Hepatocyte (in vitro differentiated cells): ENCODE data around the gene PARP3. TPM values are rescaled to one million over a fixed set of nuclear protein-coding genes. Genes with fewer than 3 reads are reported as not detected.

ENCODE experiments used
- DNase-seq: peaks from one replicate; pipeline ENCODE4 v3.0.0-alpha.2; 2016; ENCODE audit warnings: low spot score
- H2AFZ ChIP-seq: fragments of 200-600 bp; sonication (generic); 2 replicates; pipeline ENCODE4 v1.6.0; 2016; ENCODE audit warnings: antibody characterized with exemption, mild to moderate bottlenecking
- H3K27ac ChIP-seq: fragments of 200-600 bp; sonication (generic); 2 replicates; pipeline ENCODE4 v1.5.1; 2016; ENCODE audit warnings: mild to moderate bottlenecking
- H3K27me3 ChIP-seq: fragments of 200-600 bp; sonication (generic); 2 replicates; pipeline ENCODE4 v1.6.1; 2016
- H3K36me3 ChIP-seq: fragments of 200-600 bp; sonication (generic); replicated peaks from 2 replicates; pipeline ENCODE4 v1.5.1; 2016; ENCODE audit warnings: low read depth; ENCODE audit not compliant: insufficient read depth
- H3K4me1 ChIP-seq: fragments of 200-600 bp; sonication (generic); 2 replicates; pipeline ENCODE4 v1.5.1; 2016; ENCODE audit warnings: mild to moderate bottlenecking, moderate library complexity; ENCODE audit not compliant: insufficient read depth
- H3K4me2 ChIP-seq: fragments of 200-600 bp; sonication (generic); 2 replicates; pipeline ENCODE4 v1.6.0; 2016
- H3K4me3 ChIP-seq: fragments of 200-600 bp; sonication (generic); 2 replicates; pipeline ENCODE4 v1.5.1; 2016; ENCODE audit warnings: mild to moderate bottlenecking
- H3K79me2 ChIP-seq: fragments of 200-600 bp; sonication (generic); 2 replicates; pipeline ENCODE4 v1.6.0; 2017; ENCODE audit warnings: mild to moderate bottlenecking
- H3K9me2 ChIP-seq: fragments of 200-600 bp; sonication (generic); replicated peaks from 2 replicates; pipeline ENCODE4 v1.6.0; 2017; ENCODE audit warnings: mild to moderate bottlenecking; ENCODE audit not compliant: insufficient read depth
- H3K9me3 ChIP-seq: fragments of 200-600 bp; sonication (generic); 2 replicates; pipeline ENCODE4 v1.5.1; 2016; ENCODE audit warnings: low read depth, mild to moderate bottlenecking
- H4K20me1 ChIP-seq: fragments of 200-600 bp; sonication (generic); 2 replicates; pipeline ENCODE4 v1.6.0; 2016; ENCODE audit warnings: mild to moderate bottlenecking; ENCODE audit not compliant: insufficient read depth, poor library complexity, severe bottlenecking
- CTCF ChIP-seq: fragments of 200-600 bp; sonication (generic); IDR thresholded peaks from 2 replicates; pipeline ENCODE4 v1.5.1; 2016; ENCODE audit warnings: antibody characterized with exemption, mild to moderate bottlenecking; ENCODE audit not compliant: poor library complexity
- EZH2 ChIP-seq: fragments of 200-600 bp; sonication (generic); IDR thresholded peaks from 2 replicates; pipeline ENCODE4 v1.6.1; 2016; ENCODE audit warnings: antibody characterized with exemption, mild to moderate bottlenecking, borderline replicate concordance
- EZH2phosphoT487 ChIP-seq: fragments of 200-600 bp; sonication (generic); IDR thresholded peaks from one replicate; pipeline ENCODE4 v1.6.1; 2018; ENCODE audit warnings: antibody characterized with exemption, mild to moderate bottlenecking, low read depth, moderate library complexity; ENCODE audit not compliant: unreplicated experiment, severe bottlenecking
- WGBS: methylation state at CpG from one replicate; pipeline ENCODE4 v1.1.6; 2016; ENCODE audit warnings: low lambda C conversion rate; ENCODE audit errors: missing lambda C conversion rate; 5-methylcytosine and 5-hydroxymethylcytosine counted together
- polyA plus RNA-seq: library from polyadenylated mRNA; unstranded; fragments of >200 nt; fragmentation: Nextera tagmentation; extraction: Ambion mirVana; gene quantifications from 2 replicates; pipeline ENCODE4 v1.2.1, GENCODE V29; 2016
- total RNA-seq: library from RNA; depleted of rRNA; stranded (reverse); fragments of >200 nt; gene quantifications from 2 replicates; pipeline ENCODE4 v1.2.3, GENCODE V29; 2014

The PARP3 gene
- total and polyA plus RNA-seq, 2 experiments from 2014 or later, result 9.3 to 10.3 TPM

DNA sequence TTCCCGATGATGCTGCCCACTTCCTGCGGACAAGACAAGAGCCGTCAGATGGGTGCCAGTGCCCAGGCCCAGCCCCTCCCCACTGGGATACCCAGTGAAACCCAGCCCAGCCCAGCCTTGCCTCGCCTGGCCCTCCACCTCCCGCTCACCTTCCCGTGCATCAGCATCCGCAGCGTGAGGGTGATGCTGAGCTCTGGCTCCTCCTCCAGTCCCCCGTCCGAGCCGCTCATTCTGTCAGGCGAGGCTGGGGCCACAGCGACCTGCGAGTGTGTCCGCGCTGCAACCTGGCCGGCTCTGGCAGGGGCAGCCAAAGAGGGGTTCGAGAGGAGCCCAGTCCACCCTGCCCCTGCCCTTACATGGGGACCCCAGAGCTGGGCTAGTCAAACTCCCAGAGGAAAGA is 18.8 kb downstream of the PARP3 start:
- Histone ChIP-seq H3K27ac (no peak overlapping the region), H3K9me2 (no peaks in the 10 kb centered on the region), H2AFZ (no peak overlapping the region), H3K4me1 (peaks cover 14% of the 10 kb centered on the region), H4K20me1 (no peaks in the 10 kb centered on the region), H3K36me3 (no peaks in the 10 kb centered on the region), H3K4me3 (no peak overlapping the region), H3K27me3 (no peaks in the 10 kb centered on the region), H3K9me3 (no peaks in the 10 kb centered on the region), H3K4me2 (no peak overlapping the region), H3K79me2 (peaks cover 20% of the 10 kb centered on the region)
- DNase-seq, result no peak
- TF ChIP-seq EZH2phosphoT487 (no peak), EZH2 (no peak), CTCF (no peak)
- 93% methylated on average over 18 of the region's 18 CpGs for WGBS

DNA sequence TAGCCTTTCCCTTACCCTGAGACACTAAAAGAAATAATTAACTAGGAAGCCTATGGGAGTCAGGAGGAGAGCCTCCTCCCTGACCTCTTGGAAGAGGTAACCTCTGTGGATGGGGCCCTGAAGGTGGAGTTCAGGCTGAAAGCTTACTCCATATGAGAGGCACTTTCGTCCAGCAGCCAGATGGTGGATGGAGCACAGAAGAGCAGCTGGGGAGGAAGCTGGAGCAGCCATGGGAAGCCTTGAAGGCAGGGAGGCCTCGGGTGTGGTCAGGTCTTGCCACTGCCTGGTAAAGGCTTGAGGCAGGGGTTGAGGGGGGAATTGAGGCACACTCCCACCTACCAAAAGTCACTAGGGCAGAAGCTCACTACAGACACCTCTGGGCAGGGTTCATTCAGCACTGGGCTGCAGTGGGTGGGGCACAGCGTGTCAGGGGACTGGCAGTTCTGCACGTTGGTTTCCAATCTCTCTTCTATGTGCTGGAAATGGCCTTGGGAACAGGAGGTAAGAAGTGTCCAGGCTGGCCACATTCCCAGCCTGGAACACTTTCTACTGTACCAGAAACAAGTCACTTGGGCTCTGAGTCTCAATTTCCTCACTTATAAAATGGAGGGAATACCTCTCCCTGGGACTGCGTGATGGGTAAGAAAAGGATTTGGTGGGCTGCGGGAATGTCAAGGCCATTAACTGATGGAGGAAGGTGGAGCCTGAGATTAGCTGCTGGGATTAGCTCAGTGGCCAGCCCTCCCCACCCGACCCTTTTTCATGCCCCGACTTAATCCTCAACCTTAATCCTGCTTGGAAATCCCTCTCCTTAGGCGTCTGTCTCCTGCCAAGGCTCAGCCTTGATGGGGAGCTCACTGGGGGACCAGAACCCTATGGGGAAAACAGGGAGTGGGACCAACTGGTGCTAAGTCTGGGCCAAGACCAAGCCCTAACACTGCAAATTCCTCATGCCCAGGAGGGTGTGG is 19.7 kb downstream of the PARP3 start:
- no peak for TF ChIP-seq EZH2
- TF ChIP-seq EZH2phosphoT487, result no peak
- no peak for TF ChIP-seq CTCF
- Histone ChIP-seq H4K20me1 (no peaks in the 10 kb centered on the region), H3K4me3 (no peak overlapping the region), H3K36me3 (no peaks in the 10 kb centered on the region), H3K9me2 (no peaks in the 10 kb centered on the region), H3K27ac (no peak overlapping the region), H3K79me2 (peaks cover 29% of the 10 kb centered on the region), H3K4me1 (peaks cover 17% of the 10 kb centered on the region), H3K4me2 (no peak overlapping the region), H2AFZ (no peak overlapping the region), H3K9me3 (no peaks in the 10 kb centered on the region), H3K27me3 (no peaks in the 10 kb centered on the region)
- no peak for DNase-seq
- 62% methylated on average over 9 of the region's 9 CpGs for WGBS

DNA sequence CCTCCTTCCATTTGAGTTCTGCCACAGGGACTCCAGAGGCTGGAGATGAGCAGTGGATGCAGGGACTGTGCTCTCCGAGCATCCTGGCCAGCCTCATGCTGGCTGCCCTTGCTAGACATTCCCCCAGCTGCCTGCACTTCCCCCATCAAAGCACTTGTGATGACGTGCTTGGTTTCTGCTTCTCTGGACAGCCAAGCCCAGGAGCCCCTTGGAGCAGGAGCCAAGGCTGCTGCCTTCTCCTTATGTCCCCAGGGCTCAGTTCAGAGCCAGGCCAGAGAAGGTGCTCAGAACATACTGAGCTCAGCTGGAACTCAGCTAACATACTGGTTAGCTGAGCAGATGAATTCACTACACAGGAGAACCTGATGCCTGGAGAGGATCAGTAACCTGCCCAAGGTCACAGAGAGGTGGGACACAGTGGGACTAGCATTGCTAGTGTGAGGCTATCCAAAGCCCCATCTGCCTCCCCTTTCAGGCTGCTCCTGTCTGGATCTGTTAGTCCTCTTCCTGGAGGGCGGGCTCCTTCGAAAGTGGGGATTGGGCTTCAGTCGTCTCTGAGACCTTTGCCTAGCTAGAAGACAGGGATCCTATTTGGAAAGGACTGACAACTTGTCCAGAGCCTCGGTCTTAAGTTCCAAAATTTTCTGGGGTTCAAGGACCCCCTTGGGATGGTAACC is 20.8 kb downstream of the PARP3 start:
- Histone ChIP-seq H3K9me2 (no peaks in the 10 kb centered on the region), H3K4me2 (no peak overlapping the region), H3K36me3 (no peaks in the 10 kb centered on the region), H3K79me2 (peaks cover 31% of the 10 kb centered on the region), H3K9me3 (no peaks in the 10 kb centered on the region), H3K4me1 (peaks cover 18% of the 10 kb centered on the region), H2AFZ (no peak overlapping the region), H3K4me3 (no peak overlapping the region), H4K20me1 (no peaks in the 10 kb centered on the region), H3K27me3 (no peaks in the 10 kb centered on the region), H3K27ac (no peak overlapping the region)
- 80% methylated on average over 6 of the region's 6 CpGs for WGBS
- no peak for DNase-seq
- no peak for TF ChIP-seq EZH2
- no peak for TF ChIP-seq CTCF
- TF ChIP-seq EZH2phosphoT487, result no peak
